SKM-1 (cell line): ENCODE measurements around the gene SLITRK2.

Source experiments
- DNase-seq: peaks from one replicate; lab custom pipeline; 2025; ENCODE audit not compliant: unreplicated experiment; lab: John Stamatoyannopoulos, UW

The SLITRK2 gene

DNA sequence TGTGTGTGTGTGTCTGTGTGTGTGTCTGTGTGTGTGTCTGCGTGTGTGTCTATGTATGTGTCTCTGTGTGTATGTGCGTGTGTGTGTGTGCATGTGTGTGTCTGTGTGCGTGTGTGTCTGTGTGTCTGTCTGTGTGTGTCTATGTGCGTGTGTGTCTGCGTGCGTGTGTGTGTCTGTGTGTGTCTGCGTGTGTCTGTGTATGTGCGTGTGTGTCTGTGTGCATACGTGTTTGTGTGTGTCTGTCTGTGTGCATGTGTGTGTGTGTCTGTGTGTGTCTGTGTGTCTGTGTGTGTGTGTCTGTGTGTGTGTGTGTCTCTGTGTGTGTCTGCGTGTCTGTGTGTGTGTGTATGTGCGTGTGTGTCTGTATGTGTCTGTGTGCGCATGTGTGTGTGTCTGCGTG lies 35.6 kb downstream of the SLITRK2 start:
- DNase-seq, result no peak

DNA sequence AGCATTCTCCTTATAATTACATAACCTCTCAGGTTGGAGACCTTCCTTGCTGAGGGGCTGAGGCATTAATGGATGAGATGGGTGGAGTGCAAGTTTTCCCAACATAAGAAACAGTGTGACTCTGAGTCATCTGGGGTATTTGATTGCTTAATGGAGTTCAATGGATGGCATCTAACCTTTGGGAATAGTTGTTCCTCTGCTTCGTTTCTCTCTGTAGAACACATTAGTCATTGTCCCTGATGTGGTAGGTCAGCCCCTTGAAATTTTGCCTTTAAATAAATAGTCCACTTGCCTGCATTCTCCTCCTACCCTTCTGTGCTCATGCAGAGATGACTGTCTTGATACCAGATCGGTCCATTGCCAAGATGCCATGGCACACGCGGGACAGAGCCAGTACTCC lies 38.6 kb downstream of the SLITRK2 start:
- no peak for DNase-seq

DNA sequence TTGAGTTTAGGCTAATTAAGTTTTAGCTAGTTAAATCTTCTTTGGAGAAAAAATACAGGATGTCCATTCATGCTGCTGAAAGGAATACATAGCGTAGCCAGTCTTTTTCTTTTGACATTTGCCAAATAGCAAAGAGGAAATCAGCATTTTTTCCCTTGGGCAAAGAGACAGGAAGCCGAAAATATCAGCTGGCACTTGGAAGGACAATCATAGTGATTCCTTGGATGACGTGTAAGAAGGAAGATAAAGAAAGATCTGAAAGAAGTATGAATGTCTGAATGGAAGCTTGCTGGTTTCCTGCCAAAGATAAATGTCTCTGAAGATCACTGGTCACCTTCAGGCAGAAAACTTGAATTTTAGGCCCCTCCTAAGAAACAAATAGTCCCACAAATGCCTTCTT lies 44.2 kb downstream of the SLITRK2 start:
- no peak for DNase-seq

DNA sequence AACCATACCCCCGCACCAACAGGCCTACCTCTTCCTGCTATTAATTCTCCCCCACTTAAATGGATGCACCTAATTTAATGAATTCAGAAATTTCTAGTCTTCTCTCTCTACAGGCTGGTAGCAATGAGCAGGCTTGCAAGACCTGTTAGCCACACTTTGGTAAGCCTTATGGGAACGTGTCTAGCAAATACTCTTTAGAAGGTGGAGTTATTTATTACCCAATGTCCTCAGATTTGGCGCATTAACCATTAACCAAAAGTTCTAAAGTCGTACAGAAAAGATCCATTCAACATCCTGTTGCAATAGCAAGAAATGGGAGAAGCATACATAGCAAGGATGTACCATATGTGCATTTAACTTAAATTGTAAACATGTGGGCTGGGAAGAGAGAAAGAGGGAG lies 47.5 kb downstream of the SLITRK2 start:
- DNase-seq, result no peak
